K562 (cell line): Measurements from ENCODE around the gene ABCG2. TPM values are rescaled to one million over a fixed set of nuclear protein-coding genes. Genes with fewer than 3 reads are reported as not detected.

ENCODE experiments used
- ATAC-seq: fragments of 200-7000 bp; cut with Tn5 transposase; 3 replicates; pipeline ENCODE4 v1.9.1; 2020; ENCODE audit warnings: moderate library complexity
- BruUV-seq: library from RNA; stranded (reverse); fragments of 400-500 nt; replicated peaks from 2 replicates; lab custom pipeline; 2021; lab: Mats Ljungman, UMichigan
- CTCF ChIA-PET: fragments of 300-600 bp; formaldehyde crosslinking; extraction: SDS; loops from one replicate; lab custom pipeline; 2021; ENCODE audit warnings: low intra/inter-chr PET ratio; lab: Yijun Ruan, JAX
- POLR2A ChIA-PET: fragments of 300-600, 350-650 bp; sonication (Branson Sonifier 250); formaldehyde crosslinking; extraction: SDS; loops from one replicate; lab custom pipeline; 2021; ENCODE audit warnings: antibody characterized with exemption, inconsistent platforms; lab: Yijun Ruan, JAX
- DNase-seq, 4 experiments: peaks; one replicate each; pipeline versions ENCODE4 v3.0.0 to v3.0.0-alpha.2; 2011 to 2018; ENCODE audit warnings: low spot score in 3 of 4, mixed read lengths in 3 of 4; ENCODE audit errors: extremely low read depth in 1 of 4
- FAIRE-seq: peaks from 2 replicates; lab custom pipeline; 2011; peaks lifted over from hg19 to GRCh38; lab: Jason Lieb, UNC
- H2AFZ ChIP-seq: 2 replicates; pipeline ENCODE4 v1.6.0; 2011; ENCODE audit warnings: low read depth, low read length, control low read depth, inconsistent platforms
- H3K27ac ChIP-seq: fragments of 200-600 bp; 3 replicates; pipeline ENCODE4 v1.8.0; 2011; ENCODE audit warnings: low read depth, mild to moderate bottlenecking, control low read depth, inconsistent platforms, low read length, moderate library complexity, mixed read lengths; ENCODE audit errors: extremely low read depth
- H3K27me3 ChIP-seq, 2 experiments: fragments of 300-600 bp in 1 of 2; 2 replicates in 1 of 2; 3 replicates in 1 of 2; pipeline versions ENCODE4 v1.6.0 to v1.8.0; 2011; ENCODE audit warnings: inconsistent platforms in 2 of 2, low read length in 2 of 2, mild to moderate bottlenecking in 1 of 2, mixed read lengths in 1 of 2, moderate library complexity in 1 of 2; ENCODE audit not compliant: control insufficient read depth in 2 of 2, insufficient read depth in 2 of 2
- H3K36me3 ChIP-seq: fragments of 300-600 bp; 3 replicates; pipeline ENCODE4 v1.8.0; 2011; ENCODE audit warnings: mild to moderate bottlenecking, low read length, inconsistent platforms; ENCODE audit not compliant: control insufficient read depth, insufficient read depth
- H3K4me1 ChIP-seq, 2 experiments: fragments of 200-600 bp in 1 of 2; replicated peaks in 1 of 2; 2 replicates in 1 of 2; 3 replicates in 1 of 2; pipeline versions ENCODE4 v1.5.1 to v1.8.0; 2011; ENCODE audit warnings: inconsistent platforms in 2 of 2, low read length in 2 of 2, mild to moderate bottlenecking in 1 of 2, mixed read lengths in 1 of 2, moderate library complexity in 1 of 2; ENCODE audit not compliant: control insufficient read depth in 2 of 2, insufficient read depth in 2 of 2
- H3K4me2 ChIP-seq: 2 replicates; pipeline ENCODE4 v1.6.1; 2011; ENCODE audit warnings: low read length, control low read depth, inconsistent platforms, mixed read lengths; ENCODE audit not compliant: insufficient read depth
- H3K4me3 ChIP-seq: fragments of 200-600 bp; sonication (generic), shearing (Covaris generic); 2 replicates; pipeline ENCODE4 v1.5.1; 2016; ENCODE audit warnings: control low read depth, inconsistent platforms
- H3K79me2 ChIP-seq: fragments of 200-600 bp; 3 replicates; pipeline ENCODE4 v1.8.0; 2011; ENCODE audit warnings: low read length, inconsistent platforms; ENCODE audit not compliant: control insufficient read depth, insufficient read depth
- H3K9ac ChIP-seq, 2 experiments: 2 replicates each; pipeline versions ENCODE4 v1.6.0 to v1.6.1; 2011; ENCODE audit warnings: low read depth in 2 of 2, low read length in 2 of 2, control low read depth in 1 of 2, inconsistent platforms in 1 of 2, mild to moderate bottlenecking in 1 of 2, mixed read lengths in 1 of 2; ENCODE audit not compliant: insufficient read depth in 1 of 2
- H3K9me1 ChIP-seq: one replicate; pipeline ENCODE4 v1.6.0; 2011; ENCODE audit warnings: inconsistent platforms, mild to moderate bottlenecking, low read length, moderate library complexity; ENCODE audit not compliant: control insufficient read depth, insufficient read depth
- H3K9me3 ChIP-seq: replicated peaks from 2 replicates; pipeline ENCODE4 v1.5.1; 2011; ENCODE audit warnings: low read depth, low read length, inconsistent platforms; ENCODE audit not compliant: control insufficient read depth, insufficient read depth
- H4K20me1 ChIP-seq: replicated peaks from 2 replicates; pipeline ENCODE4 v1.6.1; 2011; ENCODE audit warnings: low read length, inconsistent platforms, mixed read lengths; ENCODE audit not compliant: control insufficient read depth, insufficient read depth
- CHD4 ChIP-seq: fragments of 200-600 bp; sonication (generic); IDR thresholded peaks from 3 replicates; pipeline ENCODE4 v1.6.1; 2012; ENCODE audit warnings: low read depth, mild to moderate bottlenecking, mixed read lengths, low read length, inconsistent platforms; ENCODE audit not compliant: insufficient read depth, insufficient replicate concordance, poor library complexity, severe bottlenecking
- DPF2 ChIP-seq: fragments of 450-650 bp; IDR thresholded peaks from 2 replicates; pipeline ENCODE4 v1.6.1; 2016
- PCBP2 ChIP-seq: fragments of 200-400 bp; formaldehyde crosslinking; IDR thresholded peaks from 2 replicates; pipeline ENCODE4 v1.6.1; 2018; ENCODE audit warnings: low read length, low read depth, mild to moderate bottlenecking, moderate library complexity; ENCODE audit not compliant: poor library complexity, severe bottlenecking
- SRSF3 ChIP-seq: fragments of 200-400 bp; formaldehyde crosslinking; IDR thresholded peaks from 2 replicates; pipeline ENCODE4 v1.6.1; 2016; ENCODE audit warnings: mild to moderate bottlenecking, low read length, moderate library complexity; ENCODE audit not compliant: insufficient read depth
- TRIM24 ChIP-seq, 2 experiments: fragments of 450-650 bp; IDR thresholded peaks; 2 replicates each; pipeline ENCODE4 v1.6.1; 2016
- ZFP30 ChIP-seq: fragments of 250-450 bp; sonication (Bioruptor Pico); IDR thresholded peaks from 2 replicates; pipeline ENCODE4 v1.8.0; 2022; ENCODE audit warnings: moderate library complexity, mild to moderate bottlenecking, inconsistent platforms, borderline replicate concordance
- ZNF224 ChIP-seq: sonication (generic); formaldehyde crosslinking; IDR thresholded peaks from 2 replicates; pipeline ENCODE4 v1.8.0; 2022; ENCODE audit warnings: mild to moderate bottlenecking, missing genetic modification reagents
- ZNF24 ChIP-seq: fragments of 450-650 bp; IDR thresholded peaks from 2 replicates; pipeline ENCODE4 v1.6.1; 2016
- ZNF551 ChIP-seq: fragments of 250-450 bp; sonication (Bioruptor Pico); IDR thresholded peaks from 2 replicates; pipeline ENCODE4 v1.5.0; 2021; ENCODE audit warnings: mild to moderate bottlenecking, moderate library complexity
- ZZZ3 ChIP-seq: fragments of 450-650 bp; IDR thresholded peaks from 2 replicates; pipeline ENCODE4 v1.6.1; 2016; ENCODE audit warnings: antibody characterized with exemption, mild to moderate bottlenecking, moderate library complexity
- in situ Hi-C: fragments of 300-500 bp; cut with MboI; formaldehyde crosslinking; loops from 4 replicates; pipeline ENCODE4 v1.15.0; 2018; ENCODE audit warnings: inconsistent platforms, mixed read lengths
- intact Hi-C: fragments of 100-400 bp; cut with micrococcal nuclease; formaldehyde crosslinking; loops from 2 replicates; pipeline ENCODE4 v1.14.2; 2022
- polyA plus RNA-seq, 8 experiments: library from polyadenylated mRNA; depleted of rRNA in 4 of 8; stranded (reverse) in 5 of 8; unstranded in 3 of 8; fragments of >200 nt; fragmentation: Nextera tagmentation in 2 of 8; fragmentation: Illumina TruSeq in 1 of 8; extraction: Ambion mirVana in 2 of 8; extraction: Trizol in 1 of 8; gene quantifications; 2 replicates each; pipeline versions ENCODE4 v1.2.1 to v1.2.3, GENCODE V29; 2011 to 2014; ENCODE audit warnings: inconsistent platforms in 1 of 8, missing spikeins in 1 of 8
- total RNA-seq, 7 experiments: library from RNA; depleted of rRNA in 6 of 7; stranded (reverse); fragments of >200 nt in 6 of 7; fragmentation: Illumina TruSeq in 2 of 7; extraction: Trizol in 2 of 7; gene quantifications; 2 replicates each; pipeline versions ENCODE4 v1.2.1 to v1.2.3, GENCODE V29; 2011 to 2021; ENCODE audit warnings: low replicate concordance in 1 of 7
- TF ChIP-seq, protein P1 (sequence below): fragments of 450-650 bp; IDR thresholded peaks from 2 replicates; pipeline ENCODE4 v1.6.1; 2018; ENCODE audit not compliant: partially characterized antibody
- TF ChIP-seq, protein P2 (sequence below): sonication (generic); formaldehyde crosslinking; IDR thresholded peaks from 2 replicates; pipeline ENCODE4 v1.8.0; 2022; ENCODE audit warnings: missing genetic modification reagents, mild to moderate bottlenecking, borderline replicate concordance
- TF ChIP-seq, protein P3 (sequence below): sonication (generic); formaldehyde crosslinking; IDR thresholded peaks from 2 replicates; pipeline ENCODE4 v1.8.1; 2023; ENCODE audit warnings: missing genetic modification reagents, mild to moderate bottlenecking, borderline replicate concordance

Gene ABCG2
- total and polyA plus RNA-seq, 9 of the 15 experiments (the other 6 are each of a cell fraction or from before 2014, with no cell fraction given): 0.01 to 0.36 (median 0.11) TPM; not detected in 4

DNA sequence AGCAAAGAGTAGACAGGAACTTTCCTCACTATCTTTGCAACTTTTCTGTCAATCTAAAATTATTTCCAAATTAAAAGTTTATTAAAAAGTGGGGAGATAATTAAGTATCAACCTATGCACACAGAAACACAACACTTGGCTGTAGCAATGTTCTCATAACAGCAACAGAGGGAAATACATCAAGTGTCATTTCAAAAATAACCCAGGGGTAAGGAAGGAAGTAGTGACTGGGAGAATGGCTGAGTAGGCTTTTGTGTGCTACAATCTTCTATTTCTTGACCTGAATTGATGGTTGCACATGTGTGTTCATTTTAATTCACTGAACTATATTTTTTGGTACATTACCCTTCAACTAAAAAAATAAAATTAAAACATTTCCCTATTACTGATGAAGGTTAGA lies 67.5 kb downstream of the ABCG2 start:
- H3K9me3 ChIP-seq: no peaks in the 10 kb centered on the region
- no TSS peak for BruUV-seq
- no peaks in the 10 kb centered on the region for H3K4me1 ChIP-seq
- no peak overlapping the region for H3K27ac ChIP-seq
- intact Hi-C loops (no loop called here), in situ Hi-C loops (no loop called here)
- FAIRE-seq: no peak
- ChIA-PET POLR2A (no interaction called here), CTCF (no interaction called here)
- no peak overlapping the region for H3K9ac ChIP-seq
- H2AFZ ChIP-seq: no peak overlapping the region
- H3K9me1 ChIP-seq: no peaks in the 10 kb centered on the region
- DNase-seq: no peak
- H4K20me1 ChIP-seq: no peaks in the 10 kb centered on the region
- no peaks in the 10 kb centered on the region for H3K36me3 ChIP-seq
- H3K27me3 ChIP-seq: no peaks in the 10 kb centered on the region; a peak in 1 of 5 replicates
- H3K4me2 ChIP-seq: no peak overlapping the region
- H3K4me3 ChIP-seq: no peak overlapping the region
- no peak for ATAC-seq
- H3K79me2 ChIP-seq: no peaks in the 10 kb centered on the region
- TF ChIP-seq, protein P1, sequence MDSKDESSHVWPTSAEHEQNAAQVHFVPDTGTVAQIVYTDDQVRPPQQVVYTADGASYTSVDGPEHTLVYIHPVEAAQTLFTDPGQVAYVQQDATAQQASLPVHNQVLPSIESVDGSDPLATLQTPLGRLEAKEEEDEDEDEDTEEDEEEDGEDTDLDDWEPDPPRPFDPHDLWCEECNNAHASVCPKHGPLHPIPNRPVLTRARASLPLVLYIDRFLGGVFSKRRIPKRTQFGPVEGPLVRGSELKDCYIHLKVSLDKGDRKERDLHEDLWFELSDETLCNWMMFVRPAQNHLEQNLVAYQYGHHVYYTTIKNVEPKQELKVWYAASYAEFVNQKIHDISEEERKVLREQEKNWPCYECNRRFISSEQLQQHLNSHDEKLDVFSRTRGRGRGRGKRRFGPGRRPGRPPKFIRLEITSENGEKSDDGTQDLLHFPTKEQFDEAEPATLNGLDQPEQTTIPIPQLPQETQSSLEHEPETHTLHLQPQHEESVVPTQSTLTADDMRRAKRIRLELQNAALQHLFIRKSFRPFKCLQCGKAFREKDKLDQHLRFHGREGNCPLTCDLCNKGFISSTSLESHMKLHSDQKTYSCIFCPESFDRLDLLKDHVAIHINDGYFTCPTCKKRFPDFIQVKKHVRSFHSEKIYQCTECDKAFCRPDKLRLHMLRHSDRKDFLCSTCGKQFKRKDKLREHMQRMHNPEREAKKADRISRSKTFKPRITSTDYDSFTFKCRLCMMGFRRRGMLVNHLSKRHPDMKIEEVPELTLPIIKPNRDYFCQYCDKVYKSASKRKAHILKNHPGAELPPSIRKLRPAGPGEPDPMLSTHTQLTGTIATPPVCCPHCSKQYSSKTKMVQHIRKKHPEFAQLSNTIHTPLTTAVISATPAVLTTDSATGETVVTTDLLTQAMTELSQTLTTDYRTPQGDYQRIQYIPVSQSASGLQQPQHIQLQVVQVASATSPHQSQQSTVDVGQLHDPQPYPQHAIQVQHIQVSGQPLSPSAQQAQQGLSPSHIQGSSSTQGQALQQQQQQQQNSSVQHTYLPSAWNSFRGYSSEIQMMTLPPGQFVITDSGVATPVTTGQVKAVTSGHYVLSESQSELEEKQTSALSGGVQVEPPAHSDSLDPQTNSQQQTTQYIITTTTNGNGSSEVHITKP: no peak
- no peak for TF ChIP-seq CHD4
- no peak for TF ChIP-seq PCBP2
- no peak for TF ChIP-seq ZFP30
- no peak for TF ChIP-seq ZNF224 (CRISPR knock-in tag)
- TF ChIP-seq, protein P2, sequence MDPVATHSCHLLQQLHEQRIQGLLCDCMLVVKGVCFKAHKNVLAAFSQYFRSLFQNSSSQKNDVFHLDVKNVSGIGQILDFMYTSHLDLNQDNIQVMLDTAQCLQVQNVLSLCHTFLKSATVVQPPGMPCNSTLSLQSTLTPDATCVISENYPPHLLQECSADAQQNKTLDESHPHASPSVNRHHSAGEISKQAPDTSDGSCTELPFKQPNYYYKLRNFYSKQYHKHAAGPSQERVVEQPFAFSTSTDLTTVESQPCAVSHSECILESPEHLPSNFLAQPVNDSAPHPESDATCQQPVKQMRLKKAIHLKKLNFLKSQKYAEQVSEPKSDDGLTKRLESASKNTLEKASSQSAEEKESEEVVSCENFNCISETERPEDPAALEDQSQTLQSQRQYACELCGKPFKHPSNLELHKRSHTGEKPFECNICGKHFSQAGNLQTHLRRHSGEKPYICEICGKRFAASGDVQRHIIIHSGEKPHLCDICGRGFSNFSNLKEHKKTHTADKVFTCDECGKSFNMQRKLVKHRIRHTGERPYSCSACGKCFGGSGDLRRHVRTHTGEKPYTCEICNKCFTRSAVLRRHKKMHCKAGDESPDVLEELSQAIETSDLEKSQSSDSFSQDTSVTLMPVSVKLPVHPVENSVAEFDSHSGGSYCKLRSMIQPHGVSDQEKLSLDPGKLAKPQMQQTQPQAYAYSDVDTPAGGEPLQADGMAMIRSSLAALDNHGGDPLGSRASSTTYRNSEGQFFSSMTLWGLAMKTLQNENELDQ: no peak
- no peak for TF ChIP-seq ZNF24
- TF ChIP-seq ZZZ3: no peak
- TF ChIP-seq DPF2: no peak
- TF ChIP-seq, protein P3, sequence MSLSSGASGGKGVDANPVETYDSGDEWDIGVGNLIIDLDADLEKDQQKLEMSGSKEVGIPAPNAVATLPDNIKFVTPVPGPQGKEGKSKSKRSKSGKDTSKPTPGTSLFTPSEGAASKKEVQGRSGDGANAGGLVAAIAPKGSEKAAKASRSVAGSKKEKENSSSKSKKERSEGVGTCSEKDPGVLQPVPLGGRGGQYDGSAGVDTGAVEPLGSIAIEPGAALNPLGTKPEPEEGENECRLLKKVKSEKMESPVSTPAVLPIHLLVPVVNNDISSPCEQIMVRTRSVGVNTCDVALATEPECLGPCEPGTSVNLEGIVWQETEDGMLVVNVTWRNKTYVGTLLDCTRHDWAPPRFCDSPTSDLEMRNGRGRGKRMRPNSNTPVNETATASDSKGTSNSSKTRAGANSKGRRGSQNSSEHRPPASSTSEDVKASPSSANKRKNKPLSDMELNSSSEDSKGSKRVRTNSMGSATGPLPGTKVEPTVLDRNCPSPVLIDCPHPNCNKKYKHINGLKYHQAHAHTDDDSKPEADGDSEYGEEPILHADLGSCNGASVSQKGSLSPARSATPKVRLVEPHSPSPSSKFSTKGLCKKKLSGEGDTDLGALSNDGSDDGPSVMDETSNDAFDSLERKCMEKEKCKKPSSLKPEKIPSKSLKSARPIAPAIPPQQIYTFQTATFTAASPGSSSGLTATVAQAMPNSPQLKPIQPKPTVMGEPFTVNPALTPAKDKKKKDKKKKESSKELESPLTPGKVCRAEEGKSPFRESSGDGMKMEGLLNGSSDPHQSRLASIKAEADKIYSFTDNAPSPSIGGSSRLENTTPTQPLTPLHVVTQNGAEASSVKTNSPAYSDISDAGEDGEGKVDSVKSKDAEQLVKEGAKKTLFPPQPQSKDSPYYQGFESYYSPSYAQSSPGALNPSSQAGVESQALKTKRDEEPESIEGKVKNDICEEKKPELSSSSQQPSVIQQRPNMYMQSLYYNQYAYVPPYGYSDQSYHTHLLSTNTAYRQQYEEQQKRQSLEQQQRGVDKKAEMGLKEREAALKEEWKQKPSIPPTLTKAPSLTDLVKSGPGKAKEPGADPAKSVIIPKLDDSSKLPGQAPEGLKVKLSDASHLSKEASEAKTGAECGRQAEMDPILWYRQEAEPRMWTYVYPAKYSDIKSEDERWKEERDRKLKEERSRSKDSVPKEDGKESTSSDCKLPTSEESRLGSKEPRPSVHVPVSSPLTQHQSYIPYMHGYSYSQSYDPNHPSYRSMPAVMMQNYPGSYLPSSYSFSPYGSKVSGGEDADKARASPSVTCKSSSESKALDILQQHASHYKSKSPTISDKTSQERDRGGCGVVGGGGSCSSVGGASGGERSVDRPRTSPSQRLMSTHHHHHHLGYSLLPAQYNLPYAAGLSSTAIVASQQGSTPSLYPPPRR: no peak
- TF ChIP-seq ZNF551: no peak
- no peak for TF ChIP-seq TRIM24 (IDR thresholded peaks at IDR 0.05)
- TF ChIP-seq SRSF3: no peak
